Measurements from ENCODE around the gene ZNF362.

Gene ZNF362

GRCh38 chr1:33237579-33237978, 18.7 kb upstream of the ZNF362 start:
- TF ChIP-seq TCF12 (IDR thresholded peaks at IDR 0.05; ENCODE audit: low read depth), result no peak
- peak; percentile 58; the same call in 1 of the 2 replicates for TF ChIP-seq USF1 (IDR thresholded peaks at IDR 0.05)

- TF ChIP-seq USF1 (IDR thresholded peaks at IDR 0.05), result peak; percentile 51
Observed at GRCh38 chr1:33238194-33238724, 18.0 kb upstream of the ZNF362 start.

DNA sequence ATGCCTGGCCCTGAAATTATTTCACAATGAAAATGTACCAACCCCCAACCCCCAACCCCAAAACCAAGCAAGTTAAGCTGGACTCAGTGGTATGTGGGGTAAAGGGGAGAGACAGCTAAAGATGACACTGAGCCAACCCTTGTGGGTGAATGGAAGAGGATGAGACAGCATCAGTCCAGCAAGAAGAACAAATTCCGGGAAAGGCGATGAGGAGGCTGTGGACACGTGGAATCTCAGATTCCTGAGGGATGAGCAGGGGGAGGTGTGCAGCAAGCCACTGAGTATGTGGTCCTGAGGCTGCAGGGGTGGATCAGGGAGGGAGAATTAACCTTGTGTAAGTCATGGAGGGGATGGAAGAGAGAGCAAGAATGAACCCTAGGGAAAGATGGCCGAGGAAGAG, 14.4 kb upstream of the ZNF362 start:
- TF ChIP-seq REST (IDR thresholded peaks at IDR 0.05; ENCODE audit: low read depth), result no peak
- no peak for TF ChIP-seq TEAD4 (IDR thresholded peaks at IDR 0.05)
- no peak for TF ChIP-seq FOXM1 (IDR thresholded peaks at IDR 0.05; ENCODE audit: borderline replicate concordance, low read depth)
- TF ChIP-seq EP300 (IDR thresholded peaks at IDR 0.05; ENCODE audit: borderline replicate concordance), result no peak
- TF ChIP-seq CREB1 (IDR thresholded peaks at IDR 0.05; ENCODE audit: low read depth), result no peak
- TF ChIP-seq TCF12 (IDR thresholded peaks at IDR 0.05; ENCODE audit: low read depth), result no peak
- no peak for TF ChIP-seq MAX (IDR thresholded peaks at IDR 0.05)
- TF ChIP-seq RAD21 (IDR thresholded peaks at IDR 0.05; ENCODE audit: low read depth), result no peak
- TF ChIP-seq EGR1 (IDR thresholded peaks at IDR 0.05), result no peak
- no peak for TF ChIP-seq ZBTB7A (IDR thresholded peaks at IDR 0.05; ENCODE audit: low read depth)
- no peak for TF ChIP-seq NFIC (IDR thresholded peaks at IDR 0.05)

- TF ChIP-seq REST (IDR thresholded peaks at IDR 0.05; ENCODE audit: low read depth) (no peak), CEBPB (IDR thresholded peaks at IDR 0.05) (no peak), RAD21 (IDR thresholded peaks at IDR 0.05; ENCODE audit: low read depth) (no peak), YY1 (IDR thresholded peaks at IDR 0.05; ENCODE audit: low read depth) (no peak), MAX (IDR thresholded peaks at IDR 0.05) (no peak), TCF12 (IDR thresholded peaks at IDR 0.05; ENCODE audit: low read depth) (no peak), FOXM1 (IDR thresholded peaks at IDR 0.05; ENCODE audit: borderline replicate concordance, low read depth) (no peak)
Observed at GRCh38 chr1:33242652-33243051, 13.6 kb upstream of the ZNF362 start.

DNA sequence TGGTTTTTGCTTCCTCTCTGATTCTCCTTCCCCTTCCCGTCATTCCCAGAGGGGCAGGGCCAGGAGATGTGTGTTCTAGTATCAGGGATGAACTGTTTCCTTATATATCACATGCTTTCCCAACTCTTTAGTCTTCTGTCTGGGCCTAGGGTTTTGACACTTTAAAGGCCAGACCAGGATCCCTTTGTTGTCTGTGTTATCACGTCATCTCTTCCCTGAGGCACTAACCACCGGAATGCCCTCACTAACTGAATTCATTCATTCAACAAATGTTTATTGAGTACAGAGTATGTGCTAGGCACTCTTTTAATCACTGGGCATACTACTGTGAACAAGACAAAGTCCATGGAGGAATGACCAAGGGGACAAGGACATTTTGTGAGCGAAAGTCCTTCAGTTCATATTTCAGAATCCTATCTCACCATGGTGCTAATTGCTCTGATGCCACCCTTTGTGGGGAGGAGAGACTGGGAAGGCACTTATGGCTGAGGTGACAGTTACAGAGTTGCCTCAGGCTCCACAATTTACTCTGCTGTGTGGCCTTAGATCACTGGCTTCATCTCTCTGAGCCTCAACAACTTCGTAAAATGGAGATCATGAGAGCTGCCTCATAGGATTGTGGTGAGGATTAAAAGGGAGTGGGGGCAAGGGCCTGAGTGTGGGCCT, 12.0 kb upstream of the ZNF362 start:
- no peak for TF ChIP-seq CEBPB (IDR thresholded peaks at IDR 0.05)
- TF ChIP-seq REST (IDR thresholded peaks at IDR 0.05; ENCODE audit: low read depth), result no peak
- no peak for TF ChIP-seq USF1 (IDR thresholded peaks at IDR 0.05)
- no peak for TF ChIP-seq EGR1 (IDR thresholded peaks at IDR 0.05)
- no peak for TF ChIP-seq FOXM1 (IDR thresholded peaks at IDR 0.05; ENCODE audit: borderline replicate concordance, low read depth)
- TF ChIP-seq TAF1 (IDR thresholded peaks at IDR 0.05; ENCODE audit: low read depth), result no peak
- TF ChIP-seq YY1 (IDR thresholded peaks at IDR 0.05; ENCODE audit: low read depth), result no peak
- TF ChIP-seq NFIC (IDR thresholded peaks at IDR 0.05), result no peak
- TF ChIP-seq MAX (IDR thresholded peaks at IDR 0.05), result no peak
- TF ChIP-seq RAD21 (IDR thresholded peaks at IDR 0.05; ENCODE audit: low read depth), result no peak
- no peak for TF ChIP-seq EP300 (IDR thresholded peaks at IDR 0.05; ENCODE audit: borderline replicate concordance)
- no peak for TF ChIP-seq ZBTB7A (IDR thresholded peaks at IDR 0.05; ENCODE audit: low read depth)

Measured in Ishikawa (cell line).